Activated CD4-positive, CD25-positive, alpha-beta regulatory T cell treated with anti-CD3 and anti-CD28 coated beads, Interleukin-2, amount 50 U/mL, for 72 hours (primary cell): ENCODE measurements around the gene TAF6L.
A peak's percentile ranks its signal among the peaks of the same experiment; 100 is the strongest.
"Not testable (repeated sequence)": the region's sequence is repeated elsewhere in the genome, so short reads cannot be mapped to it uniquely, and the experiment has no call there.

Source experiments
- DNase-seq: peaks from one replicate; pipeline ENCODE4 v3.0.0; 2021

Gene TAF6L, protein sequence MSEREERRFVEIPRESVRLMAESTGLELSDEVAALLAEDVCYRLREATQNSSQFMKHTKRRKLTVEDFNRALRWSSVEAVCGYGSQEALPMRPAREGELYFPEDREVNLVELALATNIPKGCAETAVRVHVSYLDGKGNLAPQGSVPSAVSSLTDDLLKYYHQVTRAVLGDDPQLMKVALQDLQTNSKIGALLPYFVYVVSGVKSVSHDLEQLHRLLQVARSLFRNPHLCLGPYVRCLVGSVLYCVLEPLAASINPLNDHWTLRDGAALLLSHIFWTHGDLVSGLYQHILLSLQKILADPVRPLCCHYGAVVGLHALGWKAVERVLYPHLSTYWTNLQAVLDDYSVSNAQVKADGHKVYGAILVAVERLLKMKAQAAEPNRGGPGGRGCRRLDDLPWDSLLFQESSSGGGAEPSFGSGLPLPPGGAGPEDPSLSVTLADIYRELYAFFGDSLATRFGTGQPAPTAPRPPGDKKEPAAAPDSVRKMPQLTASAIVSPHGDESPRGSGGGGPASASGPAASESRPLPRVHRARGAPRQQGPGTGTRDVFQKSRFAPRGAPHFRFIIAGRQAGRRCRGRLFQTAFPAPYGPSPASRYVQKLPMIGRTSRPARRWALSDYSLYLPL

DNA sequence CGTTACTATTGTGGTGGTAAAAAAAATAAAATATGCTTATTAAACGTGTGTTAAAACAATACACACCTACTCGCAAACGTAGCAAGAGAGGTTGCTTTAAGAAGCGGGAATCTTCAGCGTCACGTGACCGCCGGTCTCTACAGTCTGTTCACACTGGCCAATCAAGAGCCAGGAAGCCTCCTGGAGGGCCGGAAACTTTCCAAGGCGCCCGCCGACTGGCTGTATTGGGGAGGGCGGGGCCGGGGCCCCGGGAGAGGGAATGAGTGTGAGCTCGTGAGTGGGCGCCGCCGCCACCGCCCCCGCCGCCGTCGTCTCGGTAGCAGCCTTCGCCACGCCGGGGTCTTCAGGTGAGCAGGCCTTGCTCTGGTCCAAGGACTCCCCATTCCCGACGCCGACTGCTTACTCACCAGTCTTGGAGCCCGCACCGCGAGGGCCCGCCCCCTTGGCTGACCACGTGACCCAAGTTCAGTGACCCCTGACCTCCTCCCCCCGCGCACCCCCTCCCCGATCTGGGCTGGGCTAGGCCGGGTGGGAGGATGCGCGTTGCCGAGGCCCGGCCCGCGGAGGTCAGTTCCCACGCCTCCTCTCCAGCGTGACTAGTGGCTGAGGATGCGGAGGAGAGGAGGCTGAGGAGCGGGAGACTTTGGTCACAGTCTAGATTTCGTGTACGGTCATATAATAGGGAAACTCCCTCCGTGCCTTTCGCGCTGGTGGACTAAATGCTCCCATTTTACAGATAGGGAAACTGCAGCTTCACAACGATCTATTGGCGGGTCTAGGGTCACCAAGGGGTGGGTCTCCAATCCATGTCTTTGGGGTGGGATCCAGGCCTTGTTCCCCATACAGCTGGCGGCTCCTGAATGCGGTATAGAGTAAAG, at the start of gene TAF6L:
TAF6L (plus strand) TSS at position 253 of the 878 bp plus-strand sequence. CDS start 4,388 bp downstream, outside the sequence.
- DNase-seq: peak; percentile 98

DNA sequence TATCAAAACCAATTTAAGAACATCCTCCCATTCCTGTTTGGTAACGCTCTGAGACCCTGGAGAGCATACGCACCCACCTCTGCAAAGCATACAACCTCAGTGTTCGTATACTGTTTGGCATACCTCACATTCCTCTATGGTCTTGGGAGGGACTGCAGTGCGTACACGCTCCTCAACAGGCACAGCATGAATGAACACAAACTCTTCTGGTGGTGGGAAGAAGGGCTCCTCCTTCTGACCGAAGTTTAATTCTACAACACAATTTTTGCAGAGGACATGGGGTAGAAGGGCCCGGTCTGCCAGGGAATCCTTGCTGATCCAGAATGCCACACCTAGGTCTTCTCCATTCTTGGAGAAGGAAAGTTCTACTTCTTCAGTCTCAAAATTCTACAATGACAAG, 49.2 kb upstream of the TAF6L start:
- no peak for DNase-seq

DNA sequence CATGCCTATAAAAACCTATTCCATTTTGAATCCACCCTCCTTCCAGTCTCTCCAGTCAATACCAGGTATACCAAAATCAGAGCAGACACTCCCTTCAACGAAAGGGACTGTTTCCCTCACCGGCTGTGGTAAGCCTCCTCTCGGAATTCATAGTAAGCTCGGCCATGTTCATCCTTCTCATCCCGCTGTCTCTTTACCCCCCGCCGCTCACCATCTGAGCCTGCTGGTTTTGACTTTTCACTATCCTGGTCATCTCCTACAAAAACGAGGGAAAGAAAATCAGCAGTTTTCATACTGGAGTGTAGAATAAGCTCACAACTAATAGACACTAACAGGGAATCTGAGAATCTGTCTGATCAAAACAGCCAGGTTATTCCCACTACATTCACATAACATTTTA, 47.0 kb upstream of the TAF6L start:
- DNase-seq: no peak

DNA sequence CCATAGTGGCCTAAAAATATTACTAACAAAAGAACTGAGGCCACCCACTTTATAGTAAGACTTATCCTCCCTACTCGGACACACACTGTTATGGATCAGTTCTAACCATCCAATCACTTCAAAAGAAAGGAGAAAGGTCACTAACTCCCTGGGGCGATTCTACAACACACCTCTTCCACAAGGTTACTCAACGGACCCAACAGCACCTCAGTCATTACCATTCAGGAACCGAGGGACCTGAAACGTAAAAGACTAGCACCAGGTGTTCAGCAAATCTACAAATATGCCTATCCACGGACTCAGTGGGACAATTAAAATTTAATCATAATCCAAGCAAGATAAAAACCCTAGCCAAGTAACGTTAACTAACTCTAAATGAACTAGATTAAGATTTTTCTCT, 45.5 kb upstream of the TAF6L start:
- no peak for DNase-seq

DNA sequence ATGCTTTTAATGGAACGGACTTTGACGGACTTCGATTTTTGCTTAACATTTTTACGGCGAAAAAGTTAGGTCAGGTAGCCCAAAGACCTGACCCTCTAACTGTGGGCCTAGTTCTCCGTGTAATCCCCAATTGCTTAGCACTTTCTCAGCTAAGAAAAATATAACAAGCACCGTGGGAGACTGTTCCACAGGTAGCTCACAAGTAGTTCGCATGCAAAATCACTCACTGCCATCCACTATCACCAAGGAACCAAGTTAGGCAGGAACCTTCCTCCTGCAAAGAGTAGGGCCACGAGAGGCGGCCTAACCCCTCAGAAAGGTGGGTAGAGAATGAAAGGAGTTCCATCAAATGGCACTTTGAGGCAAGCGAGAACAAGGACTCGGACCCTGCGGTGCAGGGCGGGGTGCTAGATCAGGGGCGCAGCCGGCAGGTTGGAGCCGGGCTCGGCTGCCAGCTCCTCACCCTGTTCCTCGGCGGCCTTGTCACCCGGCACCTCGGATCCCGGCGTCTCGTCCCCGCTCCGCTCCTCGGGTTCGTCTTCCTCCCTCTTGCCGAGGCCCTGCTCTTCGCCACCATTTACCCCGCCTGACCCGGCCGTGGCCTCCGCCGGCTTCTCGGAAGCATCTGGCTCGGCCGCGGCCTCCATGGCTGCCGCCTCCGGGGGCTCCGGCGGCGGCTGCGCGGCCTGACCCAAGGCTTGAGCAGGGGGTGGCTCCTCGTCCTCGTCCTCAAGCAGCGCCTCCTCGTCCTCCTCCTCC, 44.9 kb upstream of the TAF6L start:
- no peak for DNase-seq

DNA sequence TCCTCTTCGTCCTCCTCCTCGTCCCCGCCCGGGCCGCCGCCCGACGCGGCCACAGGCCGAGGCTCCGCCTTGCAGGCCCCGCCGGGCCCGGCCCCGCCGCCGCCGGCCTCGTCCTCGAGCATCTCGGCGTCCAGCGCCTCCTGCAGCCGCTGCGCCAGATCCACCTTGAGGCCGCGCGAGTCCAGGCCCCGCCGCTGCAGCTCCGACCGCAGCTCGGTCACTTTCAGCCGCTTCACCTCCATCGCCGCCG, 44.4 kb upstream of the TAF6L start:
- DNase-seq: no peak

DNA sequence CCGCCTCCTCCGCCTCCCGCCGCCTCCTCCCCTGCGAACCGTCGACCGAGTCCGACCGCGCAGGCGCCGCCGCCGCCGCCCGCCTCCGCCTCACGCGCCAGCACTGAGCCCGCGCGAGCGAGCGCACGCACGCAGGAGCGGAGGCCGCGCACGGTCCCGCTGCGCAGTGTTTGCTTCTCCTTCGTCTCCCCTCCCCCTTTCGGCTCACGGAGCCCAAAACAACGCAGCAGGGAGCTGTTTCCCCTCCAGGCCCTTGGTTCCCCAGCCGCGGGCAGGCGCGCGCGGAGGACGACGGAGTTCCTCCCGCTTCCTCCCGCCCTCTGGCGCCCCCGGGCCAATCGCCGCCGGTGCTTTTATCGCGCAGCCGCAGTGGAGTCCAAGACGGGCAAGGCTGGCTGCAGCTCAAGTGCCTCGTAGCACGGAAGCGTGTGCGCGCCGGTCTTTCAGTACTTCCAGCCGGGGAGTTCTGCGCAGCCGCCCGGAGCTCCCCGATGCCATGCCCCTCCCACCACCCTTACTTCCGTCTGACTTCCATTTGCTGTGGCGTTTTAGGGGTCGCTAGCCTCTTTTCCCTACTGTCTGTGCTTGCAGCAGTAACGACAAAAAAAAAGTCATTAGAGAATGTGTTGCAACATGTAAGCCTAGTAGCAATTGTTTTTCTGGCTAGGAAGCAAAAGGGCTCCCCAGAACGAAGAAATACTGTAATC, 43.9 kb upstream of the TAF6L start, which contains the start of gene HNRNPUL2:
HNRNPUL2 (minus strand) TSS at position 293 of the 707 bp plus-strand sequence. CDS start 301 bp downstream, outside the sequence.
- DNase-seq: peak; percentile 97

DNA sequence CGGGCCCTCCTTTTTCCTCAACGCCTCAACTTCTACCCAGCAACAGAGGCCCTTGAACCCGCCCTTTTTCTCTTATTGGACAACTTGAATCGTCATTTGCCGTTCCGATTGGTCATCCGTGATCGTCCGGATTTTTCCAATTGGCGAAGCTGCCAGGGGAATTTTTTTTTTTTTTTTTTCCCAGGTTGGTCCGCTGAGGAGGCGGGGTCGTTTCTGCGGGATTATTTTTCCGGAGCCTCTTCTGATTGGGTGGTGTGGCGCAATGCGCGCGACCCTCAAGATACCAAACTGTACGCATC, 43.4 kb upstream of the TAF6L start:
- peak; percentile 73 for DNase-seq

DNA sequence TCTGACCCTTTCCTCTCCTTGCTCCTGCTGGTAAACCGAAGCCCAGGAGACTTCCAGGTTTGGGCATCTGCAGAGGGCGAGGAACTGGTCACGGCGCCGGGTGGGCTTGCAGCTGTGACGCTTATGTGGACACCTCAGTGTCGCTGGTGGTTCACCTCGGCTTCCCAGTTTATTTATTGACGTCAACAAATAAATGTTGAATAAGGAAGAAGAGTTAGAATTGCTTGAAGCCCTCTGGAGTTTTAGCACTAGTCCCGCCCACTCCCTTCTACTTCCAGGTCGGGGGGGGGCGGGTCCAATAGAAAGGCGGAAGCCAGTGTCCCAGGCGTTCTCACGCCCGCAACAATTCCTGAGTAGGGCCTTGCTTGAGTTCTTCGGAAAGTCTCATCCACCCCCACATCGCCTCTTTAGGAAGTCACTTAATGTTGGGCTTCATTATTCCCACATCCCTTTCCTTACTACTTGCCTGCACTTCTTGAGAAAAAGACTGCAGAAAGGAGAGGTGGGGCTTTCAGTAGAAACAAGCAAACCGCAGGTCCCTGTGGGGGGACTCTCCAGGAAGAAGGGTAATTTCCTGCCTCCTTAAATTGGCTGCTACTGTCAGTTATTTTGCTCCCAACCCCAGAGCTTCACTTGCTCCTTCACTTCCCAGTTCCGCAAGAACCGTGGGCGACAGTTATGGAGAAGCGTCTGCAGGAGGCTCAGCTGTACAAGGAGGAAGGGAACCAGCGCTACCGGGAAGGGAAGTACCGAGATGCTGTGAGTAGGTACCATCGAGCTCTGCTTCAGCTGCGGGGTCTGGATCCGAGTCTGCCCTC, 42.8 kb upstream of the TAF6L start, which contains the start of gene TTC9C:
TTC9C (plus strand) TSS at position 316 of the 818 bp plus-strand sequence; CDS start at position 679, 363 bp downstream.
- DNase-seq: peak; percentile 68

DNA sequence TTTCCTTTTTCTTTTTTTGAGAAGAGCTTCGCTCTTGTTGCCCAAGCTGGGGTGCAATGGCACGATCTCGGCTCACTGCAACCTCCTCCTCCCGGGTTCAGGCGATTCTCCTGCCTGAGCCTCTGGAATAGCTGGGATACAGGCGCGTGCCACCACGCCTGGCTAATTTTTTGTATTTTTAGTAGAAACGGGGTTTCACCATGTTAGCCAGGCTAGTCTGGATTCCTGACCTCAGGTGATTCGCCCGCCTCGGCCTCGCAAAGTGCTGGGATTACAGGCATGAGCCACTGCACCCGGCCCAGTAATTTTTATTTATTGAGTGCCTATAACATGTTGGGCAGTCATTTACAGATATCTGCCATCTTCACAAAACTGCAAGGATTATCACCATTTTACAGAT, 41.1 kb upstream of the TAF6L start:
- not testable (repeated sequence) for DNase-seq

DNA sequence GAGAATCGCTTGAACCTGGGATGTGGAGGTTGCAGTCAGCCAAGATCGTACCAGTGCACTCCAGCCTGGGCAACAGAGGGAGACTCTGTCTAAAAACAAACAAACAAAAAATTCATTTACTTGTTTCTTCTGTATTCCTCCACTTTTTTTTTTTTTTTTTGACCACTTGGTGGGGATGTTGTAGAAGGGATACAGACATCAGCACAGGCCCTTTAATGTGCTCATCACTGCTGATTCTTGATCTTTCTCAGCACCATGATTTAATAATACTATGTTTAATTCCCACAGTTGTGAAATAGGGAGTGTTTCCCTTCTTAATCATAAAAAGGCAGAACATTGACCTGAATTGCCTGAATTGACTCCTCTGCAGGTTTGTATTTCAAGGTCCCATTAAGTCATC, 38.4 kb upstream of the TAF6L start:
- no peak for DNase-seq

DNA sequence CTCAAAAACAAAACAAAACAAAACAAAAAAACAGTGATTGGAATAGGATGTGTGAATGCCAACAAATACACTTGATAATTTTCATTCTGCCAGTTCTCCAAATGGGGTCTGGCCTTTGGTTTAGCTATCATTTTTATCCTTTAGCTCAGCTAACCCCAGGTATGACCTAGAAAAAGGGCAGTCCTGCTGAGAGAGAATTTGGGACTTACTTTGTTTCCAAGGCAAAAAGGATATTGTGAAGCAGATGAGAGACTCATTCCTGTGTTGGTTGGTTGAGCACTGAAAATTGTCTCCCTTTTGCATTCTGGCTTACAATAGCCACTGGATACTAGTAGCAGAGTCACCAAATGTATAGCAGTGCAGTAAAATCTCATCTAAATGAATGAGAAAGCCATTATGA, 34.0 kb upstream of the TAF6L start:
- no peak for DNase-seq

DNA sequence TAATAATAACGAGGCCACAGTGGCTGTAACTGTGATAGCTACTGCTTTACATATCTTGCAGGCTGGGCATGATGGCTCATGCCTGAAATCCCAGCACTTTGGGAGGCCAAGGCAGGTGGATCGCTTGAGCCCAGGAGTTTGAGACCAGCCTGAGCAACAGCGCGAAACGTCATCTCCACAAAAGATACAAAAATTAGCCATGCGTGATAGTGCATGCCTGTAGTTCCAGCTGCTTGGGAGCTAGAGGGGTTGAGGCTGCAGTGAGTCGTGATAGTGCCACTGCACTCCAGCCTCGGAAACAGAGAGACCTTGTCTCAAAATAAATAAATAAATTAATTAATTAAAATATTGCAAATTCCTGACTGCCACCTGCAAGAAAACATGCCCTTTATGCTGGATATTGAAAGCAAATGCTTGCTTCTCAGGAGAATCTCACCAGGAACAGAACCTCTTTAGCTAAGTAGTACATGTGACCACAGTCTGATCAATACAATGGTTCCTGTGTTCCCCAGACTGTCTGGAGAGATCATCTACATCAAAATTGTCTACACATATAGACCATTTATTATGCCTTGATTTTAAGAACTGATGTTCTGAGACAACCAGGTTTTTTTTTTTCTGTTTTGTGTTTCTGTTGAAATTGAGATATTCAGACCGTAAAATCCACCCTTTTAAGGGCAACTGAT, 23.6 kb upstream of the TAF6L start:
- no peak for DNase-seq

DNA sequence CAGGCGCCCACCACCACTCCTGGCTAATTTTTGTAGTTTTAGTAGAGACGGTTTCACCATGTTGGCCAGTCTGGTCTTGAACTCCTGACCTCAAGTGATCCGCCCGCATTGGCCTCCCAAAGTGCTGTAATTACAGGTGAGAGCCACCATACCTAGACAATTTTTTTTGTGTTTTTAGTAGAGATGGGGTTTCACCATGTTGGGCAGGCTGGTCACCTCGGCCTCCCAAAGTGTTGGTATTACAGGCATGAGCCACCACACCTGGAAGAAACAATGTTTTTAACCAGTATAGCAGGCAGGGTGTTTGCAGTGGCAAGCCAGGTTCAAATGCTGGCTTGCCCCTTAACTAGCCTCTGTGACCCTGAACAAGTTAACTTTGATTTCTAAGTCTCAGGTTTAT, 21.3 kb upstream of the TAF6L start:
- not testable (repeated sequence) for DNase-seq

DNA sequence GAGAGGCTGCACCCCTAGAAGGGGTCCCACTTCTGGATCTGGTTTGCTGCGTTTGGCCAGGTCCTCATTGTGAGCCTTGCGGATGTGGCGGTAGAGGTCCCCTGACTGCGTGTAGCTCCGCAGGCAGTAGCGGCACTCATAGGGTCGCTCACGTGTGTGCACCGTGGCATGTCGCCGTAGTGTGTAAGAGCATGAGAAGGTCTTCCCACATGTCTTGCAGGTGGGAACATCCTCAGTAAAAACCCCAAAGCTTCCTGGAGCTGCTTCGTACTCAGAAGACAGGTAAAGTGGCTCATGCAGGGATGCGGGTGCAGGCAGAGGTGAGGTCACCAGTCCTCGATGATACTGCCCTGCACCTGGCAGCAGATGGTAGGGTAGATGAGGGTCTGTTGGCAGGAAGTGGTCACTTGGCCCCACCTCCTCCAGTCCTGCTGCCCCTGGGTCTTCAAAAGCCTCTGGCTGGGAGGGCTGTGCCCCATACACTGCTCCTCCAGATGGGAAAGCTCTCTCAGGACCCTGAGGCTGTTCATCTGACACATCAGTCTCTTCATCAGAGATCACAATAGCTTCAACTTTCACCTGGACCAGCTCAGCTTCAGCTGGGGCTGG, 18.9 kb upstream of the TAF6L start:
- DNase-seq: no peak

DNA sequence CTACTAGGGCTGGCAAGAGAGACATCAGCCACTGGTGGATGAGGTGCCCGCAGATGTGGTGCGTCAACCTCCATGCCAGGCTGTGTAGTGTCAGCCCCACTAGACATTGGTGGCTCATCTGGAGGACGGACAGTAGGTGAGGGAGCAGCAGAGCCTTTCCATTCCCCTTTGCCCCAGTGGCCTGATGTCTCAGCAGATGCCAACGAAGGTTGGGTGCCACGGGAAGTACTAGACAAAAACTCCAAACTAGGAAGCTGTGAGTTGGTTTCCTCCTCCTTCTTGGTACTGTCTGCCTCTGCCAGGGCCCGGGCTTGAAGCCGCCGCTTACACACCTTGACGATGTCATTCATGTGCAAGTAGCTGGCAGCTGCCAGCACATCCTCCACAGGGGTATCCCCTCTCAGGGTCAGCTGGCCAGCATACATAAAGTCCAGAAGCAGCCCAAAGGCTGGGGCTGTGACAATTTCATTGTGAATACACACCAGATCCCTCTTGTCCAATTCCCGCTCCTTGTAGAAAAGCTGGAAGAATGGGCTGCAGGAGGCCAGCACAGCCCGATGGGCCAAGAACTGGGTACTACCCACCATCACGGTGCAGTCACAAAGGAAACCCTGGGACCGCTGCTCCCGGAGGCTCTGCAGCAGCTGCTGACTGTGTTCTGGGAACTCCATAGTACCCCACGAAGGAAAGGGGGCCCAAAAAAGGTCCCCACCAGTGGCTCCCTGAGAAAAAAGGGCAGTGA, 18.0 kb upstream of the TAF6L start:
- DNase-seq: no peak

DNA sequence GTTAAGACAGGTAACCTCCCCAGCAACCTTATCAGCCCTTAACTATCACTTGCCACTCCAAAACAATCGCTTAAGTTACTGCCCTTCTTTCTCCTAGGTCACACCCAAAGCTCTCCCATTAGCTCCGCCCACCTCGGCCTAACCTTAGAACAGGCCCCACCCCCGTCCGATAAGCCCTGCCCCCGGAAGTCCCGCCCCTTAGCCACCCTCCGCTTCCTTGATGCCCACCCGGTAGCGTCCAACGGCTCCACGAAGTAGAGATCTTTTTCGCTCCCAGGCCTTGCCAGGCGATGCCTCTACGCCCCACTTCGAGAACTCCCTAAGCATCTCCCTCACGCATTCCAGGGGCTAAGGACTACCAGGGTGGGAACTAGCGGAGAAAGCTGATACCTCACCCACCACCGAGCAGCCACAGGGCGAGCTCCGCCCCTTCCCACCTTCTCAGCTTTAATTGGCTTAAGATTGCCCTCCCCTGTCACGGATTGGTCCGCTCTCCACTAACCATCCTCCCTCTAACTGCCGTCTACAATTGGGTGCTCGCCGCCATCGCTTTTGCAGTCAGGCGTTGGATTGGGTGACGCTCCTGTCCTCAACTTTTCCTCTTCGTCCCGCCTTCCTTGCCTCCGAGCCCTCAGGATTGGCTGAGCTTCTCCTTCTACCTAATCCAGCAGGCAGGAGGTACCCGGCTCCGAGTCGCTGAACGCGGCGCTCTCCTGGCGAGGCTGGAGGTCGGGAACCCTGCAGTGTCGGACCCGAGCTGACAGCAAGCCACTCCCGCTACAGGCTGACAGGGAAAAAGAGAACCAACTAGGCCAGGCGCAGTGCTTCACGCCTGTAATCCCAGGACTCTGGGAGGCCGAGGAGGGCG, 17.2 kb upstream of the TAF6L start, which contains the start of gene ZBTB3:
ZBTB3 (minus strand) TSS at position 425 of the 868 bp plus-strand sequence. CDS start 496 bp downstream, outside the sequence.
- peak; percentile 94 for DNase-seq

DNA sequence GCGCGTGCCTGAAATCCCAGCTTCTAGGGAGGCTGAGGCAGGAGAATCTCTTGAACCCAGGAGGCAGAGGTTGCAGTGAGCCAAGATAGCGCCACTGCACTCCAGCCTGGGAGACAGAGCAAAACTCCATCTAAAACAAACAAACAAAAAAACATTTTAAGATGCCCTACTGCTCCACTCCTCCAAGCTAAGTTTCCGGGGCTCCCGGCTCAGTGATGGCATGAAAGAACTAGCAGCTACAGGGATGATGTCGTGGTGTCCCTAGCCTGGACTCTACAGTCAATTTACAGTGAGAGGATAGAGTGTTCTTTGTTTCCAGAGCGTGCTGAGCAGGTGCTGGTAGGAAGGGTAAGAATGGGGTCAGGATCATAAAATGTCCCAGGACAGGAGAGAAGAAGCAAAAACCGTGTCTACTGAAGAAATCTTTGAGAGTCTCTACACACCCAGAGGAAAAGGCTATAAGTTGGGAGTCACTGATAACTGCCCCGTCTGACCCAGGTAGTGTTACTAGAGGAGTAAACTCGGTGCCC, 16.0 kb upstream of the TAF6L start:
- no peak for DNase-seq
